Prostate gland (tissue), 2 donors: Measurements from ENCODE around the gene PIF1.

Source experiments
- CTCF ChIP-seq, 4 experiments: fragments of 200-600 bp in 2 of 4; fragments of 450-650 bp in 2 of 4; sonication (generic) in 2 of 4; IDR thresholded peaks; 1 replicate in 3 of 4; 2 replicates in 1 of 4; pipeline ENCODE4 v1.5.1; 2016 to 2019; ENCODE audit warnings: antibody characterized with exemption in 4 of 4, mild to moderate bottlenecking in 2 of 4, moderate library complexity in 2 of 4
- POLR2A ChIP-seq: fragments of 450-650 bp; IDR thresholded peaks from one replicate; pipeline ENCODE4 v1.6.1; 2016; ENCODE audit warnings: antibody characterized with exemption, mild to moderate bottlenecking
- POLR2AphosphoS5 ChIP-seq: sonication (generic); formaldehyde crosslinking; IDR thresholded peaks from one replicate; pipeline ENCODE4 v1.6.1; 2017; ENCODE audit warnings: antibody characterized with exemption

GRCh38 chr15:64776402-64776786 lies 49.1 kb downstream of the PIF1 start:
- TF ChIP-seq CTCF (IDR thresholded peaks at IDR 0.05), result no peak
- no peak for TF ChIP-seq POLR2AphosphoS5
- no peak for TF ChIP-seq POLR2A
